K562 (cell line): ENCODE results near the gene MYL4. TPM values are rescaled to one million over a fixed set of nuclear protein-coding genes. Genes with fewer than 3 reads are reported as not detected.

Experiments
- ATAC-seq: fragments of 200-7000 bp; cut with Tn5 transposase; 3 replicates; pipeline ENCODE4 v1.9.1; 2020; ENCODE audit warnings: moderate library complexity
- BruUV-seq: library from RNA; stranded (reverse); fragments of 400-500 nt; replicated peaks from 2 replicates; lab custom pipeline; 2021; lab: Mats Ljungman, UMichigan
- CTCF ChIA-PET: fragments of 300-600 bp; formaldehyde crosslinking; extraction: SDS; loops from one replicate; lab custom pipeline; 2021; ENCODE audit warnings: low intra/inter-chr PET ratio; lab: Yijun Ruan, JAX
- POLR2A ChIA-PET: fragments of 300-600, 350-650 bp; sonication (Branson Sonifier 250); formaldehyde crosslinking; extraction: SDS; loops from one replicate; lab custom pipeline; 2021; ENCODE audit warnings: antibody characterized with exemption, inconsistent platforms; lab: Yijun Ruan, JAX
- DNase-seq, 4 experiments: peaks; one replicate each; pipeline versions ENCODE4 v3.0.0 to v3.0.0-alpha.2; 2011 to 2018; ENCODE audit warnings: low spot score in 3 of 4, mixed read lengths in 3 of 4; ENCODE audit errors: extremely low read depth in 1 of 4
- FAIRE-seq: peaks from 2 replicates; lab custom pipeline; 2011; peaks lifted over from hg19 to GRCh38; lab: Jason Lieb, UNC
- H2AFZ ChIP-seq: 2 replicates; pipeline ENCODE4 v1.6.0; 2011; ENCODE audit warnings: low read depth, low read length, control low read depth, inconsistent platforms
- H3K27ac ChIP-seq: fragments of 200-600 bp; 3 replicates; pipeline ENCODE4 v1.8.0; 2011; ENCODE audit warnings: low read depth, mild to moderate bottlenecking, control low read depth, inconsistent platforms, low read length, moderate library complexity, mixed read lengths; ENCODE audit errors: extremely low read depth
- H3K27me3 ChIP-seq, 2 experiments: fragments of 300-600 bp in 1 of 2; 2 replicates in 1 of 2; 3 replicates in 1 of 2; pipeline versions ENCODE4 v1.6.0 to v1.8.0; 2011; ENCODE audit warnings: inconsistent platforms in 2 of 2, low read length in 2 of 2, mild to moderate bottlenecking in 1 of 2, mixed read lengths in 1 of 2, moderate library complexity in 1 of 2; ENCODE audit not compliant: control insufficient read depth in 2 of 2, insufficient read depth in 2 of 2
- H3K36me3 ChIP-seq: fragments of 300-600 bp; 3 replicates; pipeline ENCODE4 v1.8.0; 2011; ENCODE audit warnings: mild to moderate bottlenecking, low read length, inconsistent platforms; ENCODE audit not compliant: control insufficient read depth, insufficient read depth
- H3K4me1 ChIP-seq, 2 experiments: fragments of 200-600 bp in 1 of 2; replicated peaks in 1 of 2; 2 replicates in 1 of 2; 3 replicates in 1 of 2; pipeline versions ENCODE4 v1.5.1 to v1.8.0; 2011; ENCODE audit warnings: inconsistent platforms in 2 of 2, low read length in 2 of 2, mild to moderate bottlenecking in 1 of 2, mixed read lengths in 1 of 2, moderate library complexity in 1 of 2; ENCODE audit not compliant: control insufficient read depth in 2 of 2, insufficient read depth in 2 of 2
- H3K4me2 ChIP-seq: 2 replicates; pipeline ENCODE4 v1.6.1; 2011; ENCODE audit warnings: low read length, control low read depth, inconsistent platforms, mixed read lengths; ENCODE audit not compliant: insufficient read depth
- H3K4me3 ChIP-seq: fragments of 200-600 bp; sonication (generic), shearing (Covaris generic); 2 replicates; pipeline ENCODE4 v1.5.1; 2016; ENCODE audit warnings: control low read depth, inconsistent platforms
- H3K79me2 ChIP-seq: fragments of 200-600 bp; 3 replicates; pipeline ENCODE4 v1.8.0; 2011; ENCODE audit warnings: low read length, inconsistent platforms; ENCODE audit not compliant: control insufficient read depth, insufficient read depth
- H3K9ac ChIP-seq, 2 experiments: 2 replicates each; pipeline versions ENCODE4 v1.6.0 to v1.6.1; 2011; ENCODE audit warnings: low read depth in 2 of 2, low read length in 2 of 2, control low read depth in 1 of 2, inconsistent platforms in 1 of 2, mild to moderate bottlenecking in 1 of 2, mixed read lengths in 1 of 2; ENCODE audit not compliant: insufficient read depth in 1 of 2
- H3K9me1 ChIP-seq: one replicate; pipeline ENCODE4 v1.6.0; 2011; ENCODE audit warnings: inconsistent platforms, mild to moderate bottlenecking, low read length, moderate library complexity; ENCODE audit not compliant: control insufficient read depth, insufficient read depth
- H3K9me3 ChIP-seq: replicated peaks from 2 replicates; pipeline ENCODE4 v1.5.1; 2011; ENCODE audit warnings: low read depth, low read length, inconsistent platforms; ENCODE audit not compliant: control insufficient read depth, insufficient read depth
- H4K20me1 ChIP-seq: replicated peaks from 2 replicates; pipeline ENCODE4 v1.6.1; 2011; ENCODE audit warnings: low read length, inconsistent platforms, mixed read lengths; ENCODE audit not compliant: control insufficient read depth, insufficient read depth
- MEIS2 ChIP-seq: fragments of 450-650 bp; IDR thresholded peaks from 2 replicates; pipeline ENCODE4 v1.6.1; 2014; ENCODE audit warnings: mild to moderate bottlenecking; ENCODE audit not compliant: partially characterized antibody
- MYC ChIP-seq, 2 experiments: fragments of 250-450 bp in 1 of 2; sonication (Bioruptor Pico) in 1 of 2; IDR thresholded peaks; 2 replicates each; pipeline versions ENCODE4 v1.5.1 to v1.6.1; 2012 to 2021; ENCODE audit warnings: low read depth in 2 of 2, borderline replicate concordance in 1 of 2, improper control_type of control experiment in 1 of 2, low read length in 1 of 2, mild to moderate bottlenecking in 1 of 2, moderate library complexity in 1 of 2
- POLR2AphosphoS2 ChIP-seq: IDR thresholded peaks from 2 replicates; pipeline ENCODE4 v1.6.1; 2012; ENCODE audit warnings: low read length, improper control_type of control experiment
- WGBS: fragments of 100-300 bp; shearing (Covaris generic); methylation state at CpG from one replicate; pipeline ENCODE4 v1.1.6; 2016; ENCODE audit warnings: low coverage, mixed read lengths; ENCODE audit not compliant: insufficient coverage; ENCODE audit errors: missing lambda C conversion rate; 5-methylcytosine and 5-hydroxymethylcytosine counted together
- in situ Hi-C: fragments of 300-500 bp; cut with MboI; formaldehyde crosslinking; loops from 4 replicates; pipeline ENCODE4 v1.15.0; 2018; ENCODE audit warnings: inconsistent platforms, mixed read lengths
- intact Hi-C: fragments of 100-400 bp; cut with micrococcal nuclease; formaldehyde crosslinking; loops from 2 replicates; pipeline ENCODE4 v1.14.2; 2022
- polyA plus RNA-seq, 8 experiments: library from polyadenylated mRNA; depleted of rRNA in 4 of 8; stranded (reverse) in 5 of 8; unstranded in 3 of 8; fragments of >200 nt; fragmentation: Nextera tagmentation in 2 of 8; fragmentation: Illumina TruSeq in 1 of 8; extraction: Ambion mirVana in 2 of 8; extraction: Trizol in 1 of 8; gene quantifications; 2 replicates each; pipeline versions ENCODE4 v1.2.1 to v1.2.3, GENCODE V29; 2011 to 2014; ENCODE audit warnings: inconsistent platforms in 1 of 8, missing spikeins in 1 of 8
- total RNA-seq, 7 experiments: library from RNA; depleted of rRNA in 6 of 7; stranded (reverse); fragments of >200 nt in 6 of 7; fragmentation: Illumina TruSeq in 2 of 7; extraction: Trizol in 2 of 7; gene quantifications; 2 replicates each; pipeline versions ENCODE4 v1.2.1 to v1.2.3, GENCODE V29; 2011 to 2021; ENCODE audit warnings: low replicate concordance in 1 of 7
- TF ChIP-seq, protein P1 (sequence below), 2 experiments: IDR thresholded peaks in 1 of 2; conservative IDR thresholded peaks in 1 of 2; 2 replicates each; pipeline ENCODE4 v1.6.1; 2016; ENCODE audit warnings: low read depth in 2 of 2, mild to moderate bottlenecking in 1 of 2, missing compliant biosample characterization in 1 of 2, missing genetic modification characterization in 1 of 2, moderate library complexity in 1 of 2

MYL4 gene
- total and polyA plus RNA-seq, 9 of the 15 experiments (the other 6 are each of a cell fraction or from before 2014, with no cell fraction given), result 117 to 423 (median 221) TPM

DNA sequence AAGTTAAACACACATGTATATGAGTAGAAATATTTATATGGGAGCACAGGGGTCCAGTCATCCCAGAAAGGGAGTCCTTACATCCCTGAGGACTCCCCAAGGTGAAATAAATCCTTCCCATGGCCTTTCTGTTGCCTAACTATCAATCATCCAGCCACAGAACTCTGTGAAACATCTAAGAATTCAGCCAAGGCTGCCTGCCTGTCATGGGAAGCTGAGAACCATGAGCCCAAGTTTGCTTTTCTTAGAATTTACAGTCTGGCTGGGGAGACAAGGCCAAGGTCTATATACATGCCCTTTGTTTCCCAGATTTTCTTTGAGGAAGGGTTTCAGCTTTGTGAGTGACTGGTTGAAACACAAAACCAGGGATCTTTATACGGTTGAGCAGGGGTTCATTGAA is 15.8 kb downstream of the MYL4 start:
- DNase-seq (no peak), FAIRE-seq (no peak), ATAC-seq (no peak)
- Histone ChIP-seq H3K36me3 (peaks cover 46% of the 10 kb centered on the region), H3K27ac (peak overlapping the region; percentile 60; the same call in 2 of the 3 replicates), H3K9ac (no peak overlapping the region), H3K4me1 (peaks cover 14 to 23% of the 10 kb centered on the region in 2 experiments; a peak in 4 of 5 replicates), H3K27me3 (no peaks in the 10 kb centered on the region), H4K20me1 (no peaks in the 10 kb centered on the region), H3K4me3 (no peak overlapping the region), H3K4me2 (no peak overlapping the region), H3K9me1 (no peaks in the 10 kb centered on the region), H3K79me2 (peaks cover 7% of the 10 kb centered on the region; the same call in 2 of the 3 replicates), H2AFZ (no peak overlapping the region), H3K9me3 (peaks cover 24% of the 10 kb centered on the region)
- ChIA-PET POLR2A (interaction anchor here (0.6 to 1.7 kb wide), 4 partner anchors 8 to 424 kb away, joined by 3 to 5 read pairs (median 4); partner anchors contain the start of gene KPNB1), CTCF (no interaction called here)
- no TSS peak for BruUV-seq
- TF ChIP-seq POLR2AphosphoS2 (0 out of 2 replicates have a peak, but pooled peaks have one; percentile 41), MYC (IDR thresholded peaks at IDR 0.05; ENCODE audit: low read depth, low read length) (no peak), MYC (CRISPR knock-in tag; IDR thresholded peaks at IDR 0.05; ENCODE audit: borderline replicate concordance, low read depth) (no peak), MEIS2 (peak; percentile 34)
- TF ChIP-seq, protein P1, sequence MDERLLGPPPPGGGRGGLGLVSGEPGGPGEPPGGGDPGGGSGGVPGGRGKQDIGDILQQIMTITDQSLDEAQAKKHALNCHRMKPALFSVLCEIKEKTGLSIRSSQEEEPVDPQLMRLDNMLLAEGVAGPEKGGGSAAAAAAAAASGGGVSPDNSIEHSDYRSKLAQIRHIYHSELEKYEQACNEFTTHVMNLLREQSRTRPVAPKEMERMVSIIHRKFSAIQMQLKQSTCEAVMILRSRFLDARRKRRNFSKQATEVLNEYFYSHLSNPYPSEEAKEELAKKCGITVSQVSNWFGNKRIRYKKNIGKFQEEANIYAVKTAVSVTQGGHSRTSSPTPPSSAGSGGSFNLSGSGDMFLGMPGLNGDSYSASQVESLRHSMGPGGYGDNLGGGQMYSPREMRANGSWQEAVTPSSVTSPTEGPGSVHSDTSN (CRISPR knock-in tag; IDR thresholded peaks at IDR 0.05; ENCODE audit: low read depth), result no peak
- TF ChIP-seq, protein P1 (tag; conservative IDR thresholded peaks at IDR 0.05; ENCODE audit: low read depth), result 0 out of 2 replicates have a peak, but pooled peaks have one; percentile 32
- in situ Hi-C loops (loop anchor here (10.0 kb wide), 1 partner anchor 390 kb away; no protein-coding TSS in a partner anchor), intact Hi-C loops (no loop called here)
- 25% methylated on average over 1 of the region's 1 CpG for WGBS
